ENCODE measurements around the gene IFNAR2.

The IFNAR2 gene

DNA sequence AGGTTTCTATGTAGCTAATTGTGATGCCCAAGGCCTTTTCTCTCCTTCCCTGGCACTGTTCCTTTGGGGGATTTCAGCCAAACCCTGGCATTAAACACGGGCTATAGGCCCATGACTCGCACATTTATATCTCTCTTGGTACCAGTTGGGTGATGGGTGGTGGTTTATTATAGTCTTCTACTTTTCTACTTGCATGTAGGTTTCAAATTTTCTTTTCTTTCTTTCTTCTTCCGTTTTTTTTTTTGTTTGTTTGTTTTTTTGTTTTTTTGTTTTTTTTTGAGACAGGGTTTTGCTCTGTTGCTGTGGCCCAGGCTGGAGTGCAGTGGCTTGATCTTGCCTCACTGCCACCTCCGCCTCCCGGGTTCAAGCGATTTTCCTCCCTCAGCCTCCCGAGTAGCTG lies 37.5 kb downstream of the IFNAR2 start:
- no peak for DNase-seq

DNA sequence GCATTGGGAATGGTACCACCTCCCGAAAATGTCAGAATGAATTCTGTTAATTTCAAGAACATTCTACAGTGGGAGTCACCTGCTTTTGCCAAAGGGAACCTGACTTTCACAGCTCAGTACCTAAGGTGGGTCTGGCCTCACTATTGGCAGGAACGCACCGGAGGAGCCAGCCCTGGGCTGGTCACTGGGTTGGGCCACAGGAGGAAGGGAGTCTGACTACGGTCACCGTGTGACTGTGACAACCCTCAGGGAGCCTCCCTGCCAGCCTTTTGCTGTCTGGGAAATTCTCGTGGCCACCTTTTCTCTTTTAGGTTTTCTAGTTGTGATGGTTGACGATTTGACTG lies 38.6 kb downstream of the IFNAR2 start:
- DNase-seq (no peak), ATAC-seq (no peak)

More for the DNA sequence above, 37.5 kb downstream of the IFNAR2 start:
- ATAC-seq = no peak

DNA sequence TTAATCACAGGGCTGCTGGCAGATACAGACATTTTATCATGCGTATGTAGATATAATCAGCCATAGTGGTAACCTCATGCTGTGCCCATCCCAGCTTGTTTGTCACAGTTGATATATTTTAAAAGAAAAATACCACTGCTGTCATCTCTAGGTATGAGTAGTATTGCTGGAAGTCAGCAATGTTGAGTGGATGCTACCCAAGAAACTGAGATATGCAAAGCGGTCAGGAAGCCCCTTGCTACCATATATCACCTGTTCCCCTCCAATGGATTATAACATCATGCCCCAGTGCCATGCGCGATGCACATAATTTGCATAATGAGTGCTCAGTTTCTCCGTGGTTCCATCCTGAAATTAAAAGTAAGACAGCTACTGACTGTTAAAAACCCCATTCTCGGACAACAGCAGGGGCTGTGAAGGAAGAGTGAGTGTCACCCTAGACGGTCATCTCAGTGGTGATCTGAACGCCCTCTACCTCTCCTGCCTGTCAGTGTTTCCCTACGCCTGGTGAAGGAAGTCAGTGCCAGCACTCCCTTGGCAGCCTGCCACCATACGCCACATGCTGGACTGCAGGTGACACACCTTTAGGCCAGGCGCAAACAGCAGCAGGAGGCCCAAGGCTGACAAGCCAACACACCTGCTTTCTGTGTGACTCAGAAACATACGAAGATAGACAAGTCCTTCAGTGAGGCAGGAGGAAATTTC lies 39.2 kb downstream of the IFNAR2 start:
- DNase-seq = peak; percentile 44
- peak; percentile 60 for ATAC-seq

DNA sequence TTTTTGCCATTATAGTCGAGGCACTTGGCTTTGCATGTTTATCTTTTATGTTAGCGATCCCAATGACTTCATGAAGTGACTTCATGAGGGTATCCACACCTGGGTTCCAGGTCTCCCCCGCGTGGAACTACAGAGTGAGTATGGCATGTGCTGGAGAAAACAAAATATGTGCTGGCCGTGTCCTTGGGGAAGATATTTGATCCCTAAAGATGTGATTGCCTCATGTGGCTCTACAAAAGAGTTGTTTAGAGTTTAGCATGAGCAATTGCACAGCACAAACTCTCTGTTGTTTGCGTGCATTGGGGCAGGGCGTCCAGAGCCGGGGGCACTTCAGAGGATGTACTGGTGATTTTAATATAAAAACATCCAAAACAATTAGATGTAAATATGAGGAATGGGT lies 41.2 kb downstream of the IFNAR2 start:
- DNase-seq = no peak
- no peak for ATAC-seq

DNA sequence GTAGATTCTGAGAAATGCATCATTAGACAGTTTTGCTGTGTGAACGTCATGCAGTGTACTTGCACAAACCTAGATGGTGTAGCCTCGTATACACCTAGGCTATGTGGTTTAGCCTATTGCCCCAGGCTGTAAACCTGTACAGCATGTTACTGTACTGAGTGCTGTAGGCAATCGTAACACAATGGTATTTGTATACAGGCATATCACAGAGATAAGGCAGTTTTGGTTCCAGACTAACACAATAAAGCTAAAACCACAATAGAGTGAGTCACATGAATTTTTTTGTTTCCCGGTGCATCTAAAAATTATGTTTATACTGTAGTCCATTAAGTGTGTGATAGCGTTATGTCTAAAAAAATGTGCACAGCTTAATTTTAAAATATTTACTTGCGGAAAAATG lies 43.3 kb downstream of the IFNAR2 start:
- DNase-seq = no peak
- no peak for ATAC-seq

DNA sequence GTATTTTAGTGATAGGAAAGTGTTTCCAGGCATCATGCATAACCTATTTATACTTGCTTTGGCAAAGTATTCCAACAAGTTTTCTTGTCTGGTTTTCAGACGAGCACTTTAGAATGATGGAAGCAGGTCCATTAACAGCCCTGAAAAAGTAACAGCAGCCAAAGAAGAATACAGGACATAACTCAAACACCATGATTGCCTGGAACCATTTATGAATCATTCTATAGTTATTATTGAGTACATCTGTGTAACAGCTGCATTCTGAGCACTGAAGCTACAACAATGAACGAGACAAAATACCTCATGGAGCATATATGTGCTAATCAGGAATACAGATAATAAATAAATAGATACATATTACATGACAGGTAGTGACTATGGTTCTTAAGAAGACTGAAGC lies 49.0 kb downstream of the IFNAR2 start:
- DNase-seq (no peak), ATAC-seq (no peak)

DNA sequence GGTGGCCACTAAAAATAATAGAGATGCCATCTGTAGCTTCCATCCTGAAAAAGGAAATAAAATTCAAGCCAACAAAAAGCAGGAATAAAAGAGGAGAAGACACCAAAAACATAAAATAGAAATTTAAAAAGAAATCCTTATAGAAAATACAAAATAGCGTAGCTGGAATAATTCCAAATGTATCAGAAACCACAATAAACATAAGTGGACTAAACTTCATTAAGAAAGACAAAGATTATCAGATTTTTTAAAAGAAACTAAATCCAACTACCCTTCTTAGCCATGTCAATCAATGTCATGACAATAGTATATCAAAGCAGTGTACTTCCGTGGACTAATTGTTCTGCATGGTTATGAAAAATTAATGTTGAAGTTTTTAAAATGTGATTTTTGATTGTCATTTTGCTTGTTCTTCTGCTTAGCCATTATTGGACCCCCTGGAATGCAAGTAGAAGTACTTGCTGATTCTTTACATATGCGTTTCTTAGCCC lies 49.6 kb downstream of the IFNAR2 start:
- no peak for DNase-seq
- no peak for ATAC-seq

Data from stimulated activated naive CD8-positive, alpha-beta T cell treated with anti-CD3 and anti-CD28 coated beads, Interleukin-15, Interleukin-2, amounts not matched to agents 100 U/mL and 50 U/mL, for 24 hours (primary cell).